Measurements from ENCODE around the gene GSK3B.

GRCh38 chr3:120094776-120095225, 554 bp upstream of the GSK3B start:
- TF ChIP-seq CTCF (IDR thresholded peaks at IDR 0.05) = no peak
- TF ChIP-seq POLR2A (IDR thresholded peaks at IDR 0.05) = no peak
